SK-N-SH (cell line): Measurements from ENCODE around the gene POLR3B.

ENCODE experiments used
- FOXM1 ChIP-seq: IDR thresholded peaks from 2 replicates; pipeline ENCODE4 v1.4.0; 2012; ENCODE audit warnings: low read depth, mild to moderate bottlenecking
- JUND ChIP-seq: IDR thresholded peaks from 2 replicates; pipeline ENCODE4 v1.4.0; 2012
- POLR2AphosphoS5 ChIP-seq: IDR thresholded peaks from 2 replicates; pipeline ENCODE4 v1.6.1; 2012; ENCODE audit warnings: low read depth, low read length
- RFX5 ChIP-seq: IDR thresholded peaks from 2 replicates; pipeline ENCODE4 v1.6.1; 2012; ENCODE audit warnings: mild to moderate bottlenecking, improper control_type of control experiment, low read length
- SIN3A ChIP-seq: IDR thresholded peaks from 2 replicates; pipeline ENCODE4 v1.6.1; 2012; ENCODE audit warnings: low read depth, mild to moderate bottlenecking, low read length, moderate library complexity, borderline replicate concordance
- SMC3 ChIP-seq: IDR thresholded peaks from 2 replicates; pipeline ENCODE4 v1.6.1; 2012; ENCODE audit warnings: low read depth, low read length, improper control_type of control experiment
- TF ChIP-seq, protein P1 (sequence below): fragments of 200-600 bp; sonication (generic); IDR thresholded peaks from 2 replicates; pipeline ENCODE4 v1.6.1; 2017; ENCODE audit warnings: antibody characterized with exemption, mild to moderate bottlenecking, moderate library complexity
- TF ChIP-seq, protein P2 (sequence below): IDR thresholded peaks from 2 replicates; pipeline ENCODE4 v1.6.1; 2012; ENCODE audit warnings: mild to moderate bottlenecking, low read depth, low read length, moderate library complexity

DNA sequence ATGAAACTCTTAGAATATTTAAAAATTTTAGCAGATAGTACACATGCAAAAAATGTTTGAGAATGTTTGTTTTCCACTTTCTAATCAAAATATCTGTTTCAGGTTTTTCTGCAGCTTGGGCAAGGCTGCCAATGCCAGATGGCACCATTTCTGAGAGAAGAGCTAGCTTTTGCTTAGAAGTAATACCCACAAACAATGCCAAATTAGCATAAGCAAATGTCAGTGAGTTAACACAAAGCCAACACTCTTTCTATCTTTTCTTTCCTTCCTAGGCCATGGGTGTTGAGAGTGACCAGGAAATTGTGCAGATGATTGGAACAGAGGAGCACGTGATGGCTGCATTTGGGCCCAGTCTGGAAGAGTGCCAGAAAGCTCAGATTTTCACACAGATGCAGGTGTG, 35.2 kb downstream of the POLR3B start:
- TF ChIP-seq RFX5 (no peak), SMC3 (no peak), POLR2AphosphoS5 (no peak), JUND (no peak), FOXM1 (no peak), SIN3A (no peak)
- TF ChIP-seq, protein P1, sequence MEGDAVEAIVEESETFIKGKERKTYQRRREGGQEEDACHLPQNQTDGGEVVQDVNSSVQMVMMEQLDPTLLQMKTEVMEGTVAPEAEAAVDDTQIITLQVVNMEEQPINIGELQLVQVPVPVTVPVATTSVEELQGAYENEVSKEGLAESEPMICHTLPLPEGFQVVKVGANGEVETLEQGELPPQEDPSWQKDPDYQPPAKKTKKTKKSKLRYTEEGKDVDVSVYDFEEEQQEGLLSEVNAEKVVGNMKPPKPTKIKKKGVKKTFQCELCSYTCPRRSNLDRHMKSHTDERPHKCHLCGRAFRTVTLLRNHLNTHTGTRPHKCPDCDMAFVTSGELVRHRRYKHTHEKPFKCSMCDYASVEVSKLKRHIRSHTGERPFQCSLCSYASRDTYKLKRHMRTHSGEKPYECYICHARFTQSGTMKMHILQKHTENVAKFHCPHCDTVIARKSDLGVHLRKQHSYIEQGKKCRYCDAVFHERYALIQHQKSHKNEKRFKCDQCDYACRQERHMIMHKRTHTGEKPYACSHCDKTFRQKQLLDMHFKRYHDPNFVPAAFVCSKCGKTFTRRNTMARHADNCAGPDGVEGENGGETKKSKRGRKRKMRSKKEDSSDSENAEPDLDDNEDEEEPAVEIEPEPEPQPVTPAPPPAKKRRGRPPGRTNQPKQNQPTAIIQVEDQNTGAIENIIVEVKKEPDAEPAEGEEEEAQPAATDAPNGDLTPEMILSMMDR: no peak
- TF ChIP-seq, protein P2, sequence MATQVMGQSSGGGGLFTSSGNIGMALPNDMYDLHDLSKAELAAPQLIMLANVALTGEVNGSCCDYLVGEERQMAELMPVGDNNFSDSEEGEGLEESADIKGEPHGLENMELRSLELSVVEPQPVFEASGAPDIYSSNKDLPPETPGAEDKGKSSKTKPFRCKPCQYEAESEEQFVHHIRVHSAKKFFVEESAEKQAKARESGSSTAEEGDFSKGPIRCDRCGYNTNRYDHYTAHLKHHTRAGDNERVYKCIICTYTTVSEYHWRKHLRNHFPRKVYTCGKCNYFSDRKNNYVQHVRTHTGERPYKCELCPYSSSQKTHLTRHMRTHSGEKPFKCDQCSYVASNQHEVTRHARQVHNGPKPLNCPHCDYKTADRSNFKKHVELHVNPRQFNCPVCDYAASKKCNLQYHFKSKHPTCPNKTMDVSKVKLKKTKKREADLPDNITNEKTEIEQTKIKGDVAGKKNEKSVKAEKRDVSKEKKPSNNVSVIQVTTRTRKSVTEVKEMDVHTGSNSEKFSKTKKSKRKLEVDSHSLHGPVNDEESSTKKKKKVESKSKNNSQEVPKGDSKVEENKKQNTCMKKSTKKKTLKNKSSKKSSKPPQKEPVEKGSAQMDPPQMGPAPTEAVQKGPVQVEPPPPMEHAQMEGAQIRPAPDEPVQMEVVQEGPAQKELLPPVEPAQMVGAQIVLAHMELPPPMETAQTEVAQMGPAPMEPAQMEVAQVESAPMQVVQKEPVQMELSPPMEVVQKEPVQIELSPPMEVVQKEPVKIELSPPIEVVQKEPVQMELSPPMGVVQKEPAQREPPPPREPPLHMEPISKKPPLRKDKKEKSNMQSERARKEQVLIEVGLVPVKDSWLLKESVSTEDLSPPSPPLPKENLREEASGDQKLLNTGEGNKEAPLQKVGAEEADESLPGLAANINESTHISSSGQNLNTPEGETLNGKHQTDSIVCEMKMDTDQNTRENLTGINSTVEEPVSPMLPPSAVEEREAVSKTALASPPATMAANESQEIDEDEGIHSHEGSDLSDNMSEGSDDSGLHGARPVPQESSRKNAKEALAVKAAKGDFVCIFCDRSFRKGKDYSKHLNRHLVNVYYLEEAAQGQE: no peak
